Hepatocyte (in vitro differentiated cells): ENCODE measurements around the gene NCBP3. TPM values are rescaled to one million over a fixed set of nuclear protein-coding genes. Genes with fewer than 3 reads are reported as not detected.

Experiments used
- DNase-seq: peaks from one replicate; pipeline ENCODE4 v3.0.0-alpha.2; 2016; ENCODE audit warnings: low spot score
- H2AFZ ChIP-seq: fragments of 200-600 bp; sonication (generic); 2 replicates; pipeline ENCODE4 v1.6.0; 2016; ENCODE audit warnings: antibody characterized with exemption, mild to moderate bottlenecking
- H3K27ac ChIP-seq: fragments of 200-600 bp; sonication (generic); 2 replicates; pipeline ENCODE4 v1.5.1; 2016; ENCODE audit warnings: mild to moderate bottlenecking
- H3K27me3 ChIP-seq: fragments of 200-600 bp; sonication (generic); 2 replicates; pipeline ENCODE4 v1.6.1; 2016
- H3K36me3 ChIP-seq: fragments of 200-600 bp; sonication (generic); replicated peaks from 2 replicates; pipeline ENCODE4 v1.5.1; 2016; ENCODE audit warnings: low read depth; ENCODE audit not compliant: insufficient read depth
- H3K4me1 ChIP-seq: fragments of 200-600 bp; sonication (generic); 2 replicates; pipeline ENCODE4 v1.5.1; 2016; ENCODE audit warnings: mild to moderate bottlenecking, moderate library complexity; ENCODE audit not compliant: insufficient read depth
- H3K4me2 ChIP-seq: fragments of 200-600 bp; sonication (generic); 2 replicates; pipeline ENCODE4 v1.6.0; 2016
- H3K4me3 ChIP-seq: fragments of 200-600 bp; sonication (generic); 2 replicates; pipeline ENCODE4 v1.5.1; 2016; ENCODE audit warnings: mild to moderate bottlenecking
- H3K79me2 ChIP-seq: fragments of 200-600 bp; sonication (generic); 2 replicates; pipeline ENCODE4 v1.6.0; 2017; ENCODE audit warnings: mild to moderate bottlenecking
- H3K9me2 ChIP-seq: fragments of 200-600 bp; sonication (generic); replicated peaks from 2 replicates; pipeline ENCODE4 v1.6.0; 2017; ENCODE audit warnings: mild to moderate bottlenecking; ENCODE audit not compliant: insufficient read depth
- H3K9me3 ChIP-seq: fragments of 200-600 bp; sonication (generic); 2 replicates; pipeline ENCODE4 v1.5.1; 2016; ENCODE audit warnings: low read depth, mild to moderate bottlenecking
- H4K20me1 ChIP-seq: fragments of 200-600 bp; sonication (generic); 2 replicates; pipeline ENCODE4 v1.6.0; 2016; ENCODE audit warnings: mild to moderate bottlenecking; ENCODE audit not compliant: insufficient read depth, poor library complexity, severe bottlenecking
- CTCF ChIP-seq: fragments of 200-600 bp; sonication (generic); IDR thresholded peaks from 2 replicates; pipeline ENCODE4 v1.5.1; 2016; ENCODE audit warnings: antibody characterized with exemption, mild to moderate bottlenecking; ENCODE audit not compliant: poor library complexity
- EZH2 ChIP-seq: fragments of 200-600 bp; sonication (generic); IDR thresholded peaks from 2 replicates; pipeline ENCODE4 v1.6.1; 2016; ENCODE audit warnings: antibody characterized with exemption, mild to moderate bottlenecking, borderline replicate concordance
- EZH2phosphoT487 ChIP-seq: fragments of 200-600 bp; sonication (generic); IDR thresholded peaks from one replicate; pipeline ENCODE4 v1.6.1; 2018; ENCODE audit warnings: antibody characterized with exemption, mild to moderate bottlenecking, low read depth, moderate library complexity; ENCODE audit not compliant: unreplicated experiment, severe bottlenecking
- WGBS: methylation state at CpG from one replicate; pipeline ENCODE4 v1.1.6; 2016; ENCODE audit warnings: low lambda C conversion rate; ENCODE audit errors: missing lambda C conversion rate; 5-methylcytosine and 5-hydroxymethylcytosine counted together
- polyA plus RNA-seq: library from polyadenylated mRNA; unstranded; fragments of >200 nt; fragmentation: Nextera tagmentation; extraction: Ambion mirVana; gene quantifications from 2 replicates; pipeline ENCODE4 v1.2.1, GENCODE V29; 2016
- total RNA-seq: library from RNA; depleted of rRNA; stranded (reverse); fragments of >200 nt; gene quantifications from 2 replicates; pipeline ENCODE4 v1.2.3, GENCODE V29; 2014

The NCBP3 gene
- total and polyA plus RNA-seq, 2 experiments from 2014 or later = 20.6 to 31.8 TPM

DNA sequence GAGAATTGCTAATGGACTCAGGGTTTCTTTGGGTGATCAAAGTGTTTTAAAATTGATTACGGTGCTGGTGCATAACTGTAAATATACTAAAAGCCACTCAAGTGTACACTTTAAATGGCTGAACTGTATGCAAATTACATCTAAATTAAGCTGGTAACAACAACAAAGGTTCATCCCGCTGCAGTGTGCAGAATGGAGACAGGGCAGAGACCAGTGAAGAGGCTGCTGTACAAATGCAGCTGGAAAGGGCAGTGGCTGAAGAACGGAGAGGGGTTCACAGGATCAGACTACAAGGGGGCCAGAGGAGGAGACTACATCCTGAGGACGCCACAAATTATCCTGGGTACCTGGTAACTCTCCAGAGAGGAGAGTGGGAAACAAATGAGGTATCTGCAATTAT, 36.0 kb downstream of the NCBP3 start:
- no peaks in the 10 kb centered on the region for H3K79me2 ChIP-seq
- no peaks in the 10 kb centered on the region for H3K4me1 ChIP-seq
- H3K9me3 ChIP-seq = no peaks in the 10 kb centered on the region
- no peak for TF ChIP-seq EZH2
- TF ChIP-seq CTCF = no peak
- TF ChIP-seq EZH2phosphoT487 = no peak
- WGBS = 93% methylated on average over 4 of the region's 4 CpGs
- no peak overlapping the region for H3K4me3 ChIP-seq
- H3K27me3 ChIP-seq = no peaks in the 10 kb centered on the region
- H2AFZ ChIP-seq = no peak overlapping the region
- no peak overlapping the region for H3K4me2 ChIP-seq
- H3K36me3 ChIP-seq = no peaks in the 10 kb centered on the region
- DNase-seq = no peak
- no peaks in the 10 kb centered on the region for H3K9me2 ChIP-seq
- no peaks in the 10 kb centered on the region for H4K20me1 ChIP-seq
- no peak overlapping the region for H3K27ac ChIP-seq

- Histone ChIP-seq H3K27ac (no peak overlapping the region), H3K4me2 (no peak overlapping the region), H3K27me3 (no peaks in the 10 kb centered on the region), H3K79me2 (no peaks in the 10 kb centered on the region), H3K4me3 (no peak overlapping the region), H3K9me3 (no peaks in the 10 kb centered on the region), H4K20me1 (no peaks in the 10 kb centered on the region), H2AFZ (no peak overlapping the region), H3K9me2 (no peaks in the 10 kb centered on the region), H3K36me3 (no peaks in the 10 kb centered on the region), H3K4me1 (no peaks in the 10 kb centered on the region)
- TF ChIP-seq EZH2phosphoT487 = no peak
- no peak for TF ChIP-seq EZH2
- TF ChIP-seq CTCF = no peak
- WGBS = 97% methylated on average over 4 of the region's 4 CpGs
- no peak for DNase-seq
Measured at GRCh38 chr17:3809135-3809534, 36.9 kb downstream of the NCBP3 start.

- H3K4me3 ChIP-seq = no peak overlapping the region
- H2AFZ ChIP-seq = no peak overlapping the region
- no peaks in the 10 kb centered on the region for H3K9me2 ChIP-seq
- DNase-seq = no peak
- no peaks in the 10 kb centered on the region for H3K4me1 ChIP-seq
- 98% methylated on average over 7 of the region's 7 CpGs for WGBS
- no peaks in the 10 kb centered on the region for H3K79me2 ChIP-seq
- H3K4me2 ChIP-seq = no peak overlapping the region
- TF ChIP-seq EZH2phosphoT487 (no peak), CTCF (no peak), EZH2 (no peak)
- H3K9me3 ChIP-seq = no peaks in the 10 kb centered on the region
- H3K36me3 ChIP-seq = no peaks in the 10 kb centered on the region
- no peaks in the 10 kb centered on the region for H4K20me1 ChIP-seq
- no peak overlapping the region for H3K27ac ChIP-seq
- no peaks in the 10 kb centered on the region for H3K27me3 ChIP-seq
Measured at GRCh38 chr17:3808701-3809100, 37.3 kb downstream of the NCBP3 start.

- no peaks in the 10 kb centered on the region for H3K36me3 ChIP-seq
- TF ChIP-seq CTCF (no peak), EZH2phosphoT487 (no peak)
- H2AFZ ChIP-seq = no peak overlapping the region
- no peaks in the 10 kb centered on the region for H3K27me3 ChIP-seq
- no peaks in the 10 kb centered on the region for H3K9me2 ChIP-seq
- no peaks in the 10 kb centered on the region for H3K79me2 ChIP-seq
- H3K4me3 ChIP-seq = no peak overlapping the region
- no peaks in the 10 kb centered on the region for H4K20me1 ChIP-seq
- no peak for DNase-seq
- H3K9me3 ChIP-seq = no peaks in the 10 kb centered on the region
- H3K4me2 ChIP-seq = no peak overlapping the region
- H3K4me1 ChIP-seq = no peaks in the 10 kb centered on the region
- WGBS = 98% methylated on average over 5 of the region's 5 CpGs
- peak overlapping the region; percentile 72 for H3K27ac ChIP-seq
Measured at GRCh38 chr17:3805581-3805980, 40.5 kb downstream of the NCBP3 start.
